H1 (cell line): ENCODE data around the gene SMG1.

Experiments used
- CTCF ChIP-seq, 3 experiments: IDR thresholded peaks; 1 replicate in 2 of 3; 2 replicates in 1 of 3; pipeline versions ENCODE4 v1.5.1 to v1.6.1; 2011; ENCODE audit warnings: low read length in 3 of 3, mild to moderate bottlenecking in 3 of 3, inconsistent platforms in 2 of 3, low read depth in 1 of 3, moderate library complexity in 1 of 3; ENCODE audit not compliant: insufficient read depth in 1 of 3; ENCODE audit errors: control extremely low read depth in 1 of 3
- EZH2 ChIP-seq: fragments of 200-600 bp; sonication (generic); IDR thresholded peaks from 2 replicates; pipeline ENCODE4 v1.7.1; 2012; ENCODE audit warnings: low read depth, mild to moderate bottlenecking, moderate library complexity, low read length, inconsistent platforms; ENCODE audit not compliant: severe bottlenecking
- POLR2AphosphoS5 ChIP-seq: IDR thresholded peaks from 2 replicates; pipeline ENCODE4 v1.6.1; 2011; ENCODE audit warnings: low read depth, low read length

- TF ChIP-seq EZH2 (no peak), POLR2AphosphoS5 (no peak), CTCF (IDR thresholded peaks at IDR 0.05; ENCODE audit: control extremely low read depth in 1 of 3, insufficient read depth in 1 of 3, low read depth in 1 of 3, low read length in 3 of 3) (no peak)
These were observed 128.5 kb downstream of the SMG1 start for GRCh38 chr16:18797746-18798145.
